HEK293T (cell line): Measurements from ENCODE around the gene EPS8L2.

Experiments used
- ARNT ChIP-seq: fragments of 450-650 bp; IDR thresholded peaks from 2 replicates; pipeline ENCODE4 v1.6.1; 2017; ENCODE audit warnings: mild to moderate bottlenecking
- CTBP1 ChIP-seq: fragments of 450-650 bp; IDR thresholded peaks from 2 replicates; pipeline ENCODE4 v1.6.1; 2016; ENCODE audit warnings: borderline replicate concordance
- ELF4 ChIP-seq: fragments of 450-650 bp; IDR thresholded peaks from 2 replicates; pipeline ENCODE4 v1.6.1; 2017; ENCODE audit warnings: antibody characterized with exemption
- FOXA1 ChIP-seq: fragments of 450-650 bp; IDR thresholded peaks from 2 replicates; pipeline ENCODE4 v1.6.1; 2016; ENCODE audit warnings: mild to moderate bottlenecking
- FOXK2 ChIP-seq: fragments of 450-650 bp; IDR thresholded peaks from 2 replicates; pipeline ENCODE4 v1.6.1; 2016; ENCODE audit warnings: mild to moderate bottlenecking
- FOXM1 ChIP-seq: fragments of 450-650 bp; IDR thresholded peaks from 2 replicates; pipeline ENCODE4 v1.6.1; 2017; ENCODE audit warnings: mild to moderate bottlenecking, borderline replicate concordance
- HDGF ChIP-seq: fragments of 450-650 bp; IDR thresholded peaks from 2 replicates; pipeline ENCODE4 v1.6.1; 2017; ENCODE audit warnings: antibody characterized with exemption, borderline replicate concordance
- L3MBTL2 ChIP-seq: fragments of 450-650 bp; conservative IDR thresholded peaks from 2 replicates; pipeline ENCODE4 v1.6.1; 2016; ENCODE audit warnings: mild to moderate bottlenecking
- SP1 ChIP-seq: fragments of 450-650 bp; IDR thresholded peaks from 2 replicates; pipeline ENCODE4 v1.6.1; 2017
- SUZ12 ChIP-seq: fragments of 450-650 bp; IDR thresholded peaks from 2 replicates; pipeline ENCODE4 v1.6.1; 2016; ENCODE audit warnings: mild to moderate bottlenecking
- TARDBP ChIP-seq: fragments of 450-650 bp; IDR thresholded peaks from 2 replicates; pipeline ENCODE4 v1.6.1; 2016
- ZNF384 ChIP-seq: fragments of 450-650 bp; IDR thresholded peaks from 2 replicates; pipeline ENCODE4 v1.6.1; 2016
- TF ChIP-seq, protein P1 (sequence below): fragments of 450-650 bp; IDR thresholded peaks from 2 replicates; pipeline ENCODE4 v1.6.1; 2016

DNA sequence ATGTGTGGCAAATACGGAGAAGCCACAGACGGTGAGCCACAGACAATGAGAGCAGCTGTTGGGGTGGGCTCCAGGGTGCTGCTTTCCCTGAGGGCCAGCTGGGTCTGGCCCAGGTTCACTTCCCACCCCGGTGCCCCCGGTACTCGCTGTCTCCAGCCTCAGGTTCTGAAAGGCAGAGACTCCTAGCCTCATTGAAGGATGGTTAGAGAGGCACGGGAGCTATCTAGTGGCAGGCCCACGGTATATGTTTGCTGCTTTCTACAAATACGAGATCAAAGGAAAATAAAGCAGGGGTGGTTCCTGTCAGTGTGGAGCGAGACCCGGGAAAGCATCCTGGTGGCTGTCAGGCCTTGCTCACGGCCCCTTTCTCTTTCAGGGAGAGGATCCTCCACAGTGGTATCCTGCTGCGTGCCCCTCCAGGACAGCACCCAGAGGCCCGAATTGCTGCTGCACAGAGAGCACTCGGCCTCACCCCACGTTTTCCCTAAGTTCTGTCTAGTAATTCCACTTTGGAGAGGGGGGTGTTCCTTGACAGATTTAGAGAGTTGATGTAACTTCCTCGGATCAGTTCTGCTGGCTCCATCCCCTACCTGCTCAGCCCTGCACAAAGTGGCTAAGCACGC is 7.4 kb upstream of the EPS8L2 start:
- TF ChIP-seq ELF4 (no peak), SUZ12 (no peak), FOXK2 (no peak), ARNT (no peak), FOXA1 (no peak), ZNF384 (no peak), SP1 (no peak), TARDBP (no peak), FOXM1 (no peak), L3MBTL2 (no peak), CTBP1 (no peak), HDGF (no peak)
- TF ChIP-seq, protein P1, sequence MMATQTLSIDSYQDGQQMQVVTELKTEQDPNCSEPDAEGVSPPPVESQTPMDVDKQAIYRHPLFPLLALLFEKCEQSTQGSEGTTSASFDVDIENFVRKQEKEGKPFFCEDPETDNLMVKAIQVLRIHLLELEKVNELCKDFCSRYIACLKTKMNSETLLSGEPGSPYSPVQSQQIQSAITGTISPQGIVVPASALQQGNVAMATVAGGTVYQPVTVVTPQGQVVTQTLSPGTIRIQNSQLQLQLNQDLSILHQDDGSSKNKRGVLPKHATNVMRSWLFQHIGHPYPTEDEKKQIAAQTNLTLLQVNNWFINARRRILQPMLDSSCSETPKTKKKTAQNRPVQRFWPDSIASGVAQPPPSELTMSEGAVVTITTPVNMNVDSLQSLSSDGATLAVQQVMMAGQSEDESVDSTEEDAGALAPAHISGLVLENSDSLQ: no peak
